Endothelial cell of umbilical vein (primary cell): ENCODE measurements around the gene ANKDD1A. TPM values are rescaled to one million over a fixed set of nuclear protein-coding genes. Genes with fewer than 3 reads are reported as not detected.

Experiments used
- BruUV-seq: library from RNA; stranded (reverse); fragments of 400-500 nt; replicated peaks from 2 replicates; lab custom pipeline; 2021; lab: Mats Ljungman, UMichigan
- CTCF ChIA-PET: fragments of 300-600, 350-600 bp; sonication (Branson Sonifier 250); formaldehyde crosslinking; loops from one replicate; lab custom pipeline; 2021; ENCODE audit warnings: antibody characterized with exemption, inconsistent platforms; lab: Charles Lee
- POLR2A ChIA-PET: fragments of 300-600, 350-600 bp; sonication (Branson Sonifier 250); formaldehyde crosslinking; loops from one replicate; lab custom pipeline; 2021; ENCODE audit warnings: antibody characterized with exemption, inconsistent platforms; lab: Charles Lee
- DNase-seq: peaks from one replicate; pipeline ENCODE4 v3.0.0-alpha.2; 2011; ENCODE audit warnings: low read depth, low spot score
- FAIRE-seq: peaks from 2 replicates; lab custom pipeline; 2011; peaks lifted over from hg19 to GRCh38; lab: Jason Lieb, UNC
- H2AFZ ChIP-seq: 2 replicates; pipeline ENCODE4 v1.6.0; 2012; ENCODE audit warnings: low read depth, low read length, control low read depth, inconsistent platforms
- H3K27ac ChIP-seq: 2 replicates; pipeline ENCODE4 v1.5.1; 2011; ENCODE audit warnings: low read depth, mild to moderate bottlenecking, control low read depth, low read length, moderate library complexity; ENCODE audit not compliant: insufficient read depth
- H3K27me3 ChIP-seq, 2 experiments: 2 replicates each; pipeline versions ENCODE4 v1.6.0 to v1.6.1; 2011; ENCODE audit warnings: low read length in 2 of 2, mixed read lengths in 1 of 2; ENCODE audit not compliant: control insufficient read depth in 2 of 2, insufficient read depth in 2 of 2
- H3K36me3 ChIP-seq, 2 experiments: 2 replicates in 1 of 2; 3 replicates in 1 of 2; pipeline ENCODE4 v1.5.1; 2011; ENCODE audit warnings: low read length in 2 of 2, mild to moderate bottlenecking in 1 of 2, moderate library complexity in 1 of 2; ENCODE audit not compliant: control insufficient read depth in 2 of 2, insufficient read depth in 2 of 2; ENCODE audit errors: extremely low read depth in 1 of 2
- H3K4me1 ChIP-seq: 3 replicates; pipeline ENCODE4 v1.5.1; 2011; ENCODE audit warnings: mild to moderate bottlenecking, low read length; ENCODE audit not compliant: control insufficient read depth, insufficient read depth; ENCODE audit errors: extremely low read depth
- H3K4me2 ChIP-seq: 2 replicates; pipeline ENCODE4 v1.6.1; 2011; ENCODE audit warnings: low read length, control low read depth, mixed read lengths; ENCODE audit not compliant: insufficient read depth
- H3K4me3 ChIP-seq, 3 experiments: fragments of 200-600 bp in 1 of 3; sonication (generic), shearing (Covaris generic) in 1 of 3; replicated peaks in 1 of 3; 2 replicates each; pipeline ENCODE4 v1.5.1; 2011 to 2016; ENCODE audit warnings: control low read depth in 3 of 3, low read length in 3 of 3, mild to moderate bottlenecking in 2 of 3, inconsistent platforms in 1 of 3, low read depth in 1 of 3, moderate library complexity in 1 of 3; ENCODE audit not compliant: insufficient read depth in 1 of 3
- H3K79me2 ChIP-seq: 2 replicates; pipeline ENCODE4 v1.6.0; 2012; ENCODE audit warnings: low read length, inconsistent platforms; ENCODE audit not compliant: control insufficient read depth, insufficient read depth
- H3K9ac ChIP-seq: replicated peaks from 2 replicates; pipeline ENCODE3; 2011; ENCODE audit warnings: low read length, control low read depth; ENCODE audit not compliant: insufficient read depth; ENCODE audit errors: extremely low read depth
- H3K9me1 ChIP-seq: replicated peaks from 3 replicates; pipeline ENCODE4 v1.6.0; 2011; ENCODE audit warnings: mild to moderate bottlenecking, low read length; ENCODE audit not compliant: control insufficient read depth, insufficient read depth; ENCODE audit errors: extremely low read depth
- H3K9me3 ChIP-seq: replicated peaks from 2 replicates; pipeline ENCODE4 v1.5.1; 2012; ENCODE audit warnings: low read length, inconsistent platforms; ENCODE audit not compliant: control insufficient read depth, insufficient read depth
- H4K20me1 ChIP-seq: replicated peaks from 2 replicates; pipeline ENCODE3; 2011; ENCODE audit warnings: mild to moderate bottlenecking, low read length; ENCODE audit not compliant: control insufficient read depth, insufficient read depth; ENCODE audit errors: extremely low read depth
- CTCF ChIP-seq, 2 donors: IDR thresholded peaks; 1 replicate in 1 of 2; 2 replicates in 1 of 2; pipeline ENCODE4 v1.5.1; 2011; ENCODE audit warnings: low read length in 2 of 2, mild to moderate bottlenecking in 2 of 2, moderate library complexity in 2 of 2, control low read depth in 1 of 2, inconsistent platforms in 1 of 2, low read depth in 1 of 2; ENCODE audit not compliant: insufficient read depth in 1 of 2; ENCODE audit errors: extremely low read depth in 1 of 2
- EZH2 ChIP-seq: IDR thresholded peaks from 2 replicates; pipeline ENCODE4 v1.6.1; 2012; ENCODE audit warnings: borderline replicate concordance, low read depth, mild to moderate bottlenecking, moderate library complexity, low read length, inconsistent platforms; ENCODE audit not compliant: severe bottlenecking
- FOS ChIP-seq: IDR thresholded peaks from 2 replicates; pipeline ENCODE4 v1.6.1; 2011; ENCODE audit warnings: mild to moderate bottlenecking, low read length, moderate library complexity, borderline replicate concordance; ENCODE audit not compliant: insufficient read depth
- GATA2 ChIP-seq: IDR thresholded peaks from 2 replicates; pipeline ENCODE4 v1.7.0; 2011; ENCODE audit warnings: low read depth, mild to moderate bottlenecking, moderate library complexity, mixed read lengths, low read length; ENCODE audit not compliant: insufficient read length, insufficient read depth
- JUN ChIP-seq: IDR thresholded peaks from 2 replicates; pipeline ENCODE4 v1.6.1; 2011; ENCODE audit warnings: borderline replicate concordance, low read depth; ENCODE audit not compliant: insufficient read length, insufficient read depth
- MAX ChIP-seq: IDR thresholded peaks from 2 replicates; pipeline ENCODE4 v1.6.1; 2011; ENCODE audit not compliant: insufficient read depth, insufficient read length
- MYC ChIP-seq: IDR thresholded peaks from one replicate; pipeline ENCODE4 v1.6.1; 2011; ENCODE audit warnings: mild to moderate bottlenecking, low read depth, low read length
- POLR2A ChIP-seq: IDR thresholded peaks from 2 replicates; pipeline ENCODE4 v1.6.1; 2012; ENCODE audit warnings: low read depth, mild to moderate bottlenecking, control low read depth, low read length
- POLR2AphosphoS5 ChIP-seq: IDR thresholded peaks from 2 replicates; pipeline ENCODE4 v1.6.1; 2012; ENCODE audit warnings: low read depth, mild to moderate bottlenecking, control low read depth, low read length, moderate library complexity; ENCODE audit not compliant: insufficient read depth
- dilution Hi-C: fragments of 300-500 bp; cut with MboI; formaldehyde crosslinking; loops from one replicate; pipeline ENCODE4 v1.15.0; 2019; ENCODE audit warnings: low sequenced_read_pairs; ENCODE audit not compliant: extremely low pct_ligation_motif_present
- intact Hi-C: fragments of 100-400 bp; cut with micrococcal nuclease; formaldehyde crosslinking; loops from one replicate; pipeline ENCODE4 v1.10.0; 2022
- polyA plus RNA-seq, 4 experiments: library from polyadenylated mRNA; depleted of rRNA in 3 of 4; stranded (reverse) in 3 of 4; unstranded in 1 of 4; fragments of >200 nt; gene quantifications; 2 replicates each; pipeline versions ENCODE4 v1.2.1 to v1.2.3, GENCODE V29; 2011 to 2012; ENCODE audit warnings: missing spikeins in 1 of 4
- total RNA-seq: library from RNA; stranded (reverse); gene quantifications from 2 replicates; pipeline ENCODE4 v1.2.3, GENCODE V29; 2021

The ANKDD1A gene
- total and polyA plus RNA-seq, 2 donors (not counting 3 experiments of a cell fraction or from before 2014, with no cell fraction given), result 2.0 to 2.4 TPM

GRCh38 chr15:64901914-64902313, 9.8 kb upstream of the ANKDD1A start:
- H4K20me1 ChIP-seq, result no peaks in the 10 kb centered on the region
- no peaks in the 10 kb centered on the region for H3K27me3 ChIP-seq
- no peaks in the 10 kb centered on the region for H3K79me2 ChIP-seq
- no TSS peak for BruUV-seq
- intact Hi-C loops (no loop called here), dilution Hi-C loops (no loop called here)
- no peak overlapping the region for H3K27ac ChIP-seq
- H3K9me3 ChIP-seq, result no peaks in the 10 kb centered on the region
- FAIRE-seq (no peak), DNase-seq (no peak)
- H3K4me3 ChIP-seq, result no peak overlapping the region
- H3K36me3 ChIP-seq, result no peaks in the 10 kb centered on the region
- POLR2A ChIA-PET, result no interaction called here
- no peak overlapping the region for H2AFZ ChIP-seq
- TF ChIP-seq EZH2 (no peak), JUN (no peak), FOS (no peak), POLR2AphosphoS5 (no peak), POLR2A (no peak), MYC (no peak), CTCF (IDR thresholded peaks at IDR 0.05; ENCODE audit: extremely low read depth in 1 of 2, insufficient read depth in 1 of 2, low read depth in 1 of 2, low read length in 2 of 2) (no peak), MAX (no peak), GATA2 (no peak)
- H3K4me1 ChIP-seq, result peaks cover 21% of the 10 kb centered on the region
- no peaks in the 10 kb centered on the region for H3K9me1 ChIP-seq
- H3K4me2 ChIP-seq, result no peak overlapping the region
- no peak overlapping the region for H3K9ac ChIP-seq
- CTCF ChIA-PET, result no interaction called here
